Uterus (tissue), 4 donors: ENCODE data around the gene KRT7. TPM values are rescaled to one million over a fixed set of nuclear protein-coding genes. Genes with fewer than 3 reads are reported as not detected.
"Not testable (repeated sequence)": the region's sequence is repeated elsewhere in the genome, so short reads cannot be mapped to it uniquely, and the experiment has no call there.

Source experiments
- DNase-seq, 2 donors: peaks; one replicate each; pipeline ENCODE4 v3.0.0-alpha.2; 2019 to 2020
- H3K27ac ChIP-seq, 2 donors: fragments of 200-600 bp; sonication (generic); 1 replicate in 1 of 2; 2 replicates in 1 of 2; pipeline ENCODE4 v1.5.1; 2016 to 2018
- H3K27me3 ChIP-seq, 2 donors: fragments of 200-600 bp; sonication (generic); one replicate each; pipeline ENCODE4 v1.5.1; 2018 to 2019; ENCODE audit warnings: control low read depth in 1 of 2
- H3K36me3 ChIP-seq, 2 donors: fragments of 200-600 bp; sonication (generic); one replicate each; pipeline ENCODE4 v1.5.1; 2019; ENCODE audit warnings: control low read depth in 1 of 2
- H3K4me1 ChIP-seq, 2 donors: fragments of 200-600 bp; sonication (generic); one replicate each; pipeline ENCODE4 v1.5.1; 2018 to 2019; ENCODE audit warnings: control low read depth in 1 of 2
- H3K4me3 ChIP-seq, 2 donors: fragments of 200-600 bp; sonication (generic); 1 replicate in 1 of 2; 2 replicates in 1 of 2; pipeline ENCODE4 v1.5.1; 2018 to 2019; ENCODE audit warnings: mild to moderate bottlenecking in 1 of 2
- H3K9me3 ChIP-seq, 2 donors: fragments of 200-600 bp; sonication (generic); one replicate each; pipeline ENCODE4 v1.5.1; 2019; ENCODE audit warnings: control low read depth in 1 of 2
- POLR2A ChIP-seq, 2 donors: fragments of 450-650 bp; IDR thresholded peaks; one replicate each; pipeline ENCODE4 v1.6.1; 2016; ENCODE audit warnings: antibody characterized with exemption in 2 of 2, mild to moderate bottlenecking in 1 of 2, moderate library complexity in 1 of 2
- intact Hi-C: fragments of 100-400 bp; cut with DNase I; formaldehyde crosslinking; loops from one replicate; pipeline ENCODE4 v1.15.1; 2023; ENCODE audit warnings: low total_unique reads
- total RNA-seq, 4 donors: library from RNA; depleted of rRNA in 3 of 4; stranded (reverse); fragments of >200 nt in 3 of 4; gene quantifications; one replicate each; pipeline versions ENCODE4 v1.1.0 to v1.2.4, GENCODE V29; 2014 to 2023
- TF ChIP-seq, protein P1 (sequence below), 4 experiments: fragments of 200-600 bp in 2 of 4; fragments of 450-650 bp in 2 of 4; sonication (generic) in 2 of 4; IDR thresholded peaks; one replicate each; pipeline ENCODE4 v1.5.1; 2016 to 2019; ENCODE audit warnings: antibody characterized with exemption in 4 of 4, mild to moderate bottlenecking in 2 of 4, moderate library complexity in 1 of 4
- donor health status: DM: yes; HTN: yes; CAD: no.

Gene KRT7
- total RNA-seq, 4 donors from 2014 or later: 2.1 to 51.2 (median 5.1) TPM; not detected in 1

DNA sequence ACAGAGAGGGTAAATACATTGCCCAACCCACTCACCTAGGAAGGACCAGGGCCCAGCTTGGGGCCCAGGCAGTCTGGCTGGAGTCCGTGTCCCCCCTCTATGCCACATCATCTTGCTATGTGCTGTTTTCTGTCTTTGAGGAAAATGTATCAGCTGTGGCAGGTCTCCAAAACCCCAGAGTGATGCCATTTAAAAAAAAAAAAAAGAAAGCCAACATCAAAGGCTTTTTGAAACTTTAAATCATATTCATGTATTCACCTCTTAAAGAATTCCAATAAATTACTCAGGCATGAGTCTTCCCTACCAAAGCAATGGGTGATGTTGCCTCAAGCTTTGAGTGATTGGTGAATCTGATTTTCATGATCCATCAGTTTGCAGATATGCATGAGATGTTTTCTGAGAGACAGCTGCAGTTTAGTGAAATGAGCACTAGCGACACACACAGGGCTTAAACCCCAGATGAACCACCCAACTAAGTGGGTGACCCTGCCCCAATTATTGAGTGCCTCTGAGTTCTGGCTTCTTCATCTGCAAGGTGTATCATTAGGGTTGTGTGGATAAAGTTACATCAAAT lies 52.2 kb downstream of the KRT7 start:
- intact Hi-C loops: no loop called here
- H3K27me3 ChIP-seq: no peaks in the 10 kb centered on the region
- no peak for TF ChIP-seq POLR2A (IDR thresholded peaks at IDR 0.05)
- TF ChIP-seq, protein P1, sequence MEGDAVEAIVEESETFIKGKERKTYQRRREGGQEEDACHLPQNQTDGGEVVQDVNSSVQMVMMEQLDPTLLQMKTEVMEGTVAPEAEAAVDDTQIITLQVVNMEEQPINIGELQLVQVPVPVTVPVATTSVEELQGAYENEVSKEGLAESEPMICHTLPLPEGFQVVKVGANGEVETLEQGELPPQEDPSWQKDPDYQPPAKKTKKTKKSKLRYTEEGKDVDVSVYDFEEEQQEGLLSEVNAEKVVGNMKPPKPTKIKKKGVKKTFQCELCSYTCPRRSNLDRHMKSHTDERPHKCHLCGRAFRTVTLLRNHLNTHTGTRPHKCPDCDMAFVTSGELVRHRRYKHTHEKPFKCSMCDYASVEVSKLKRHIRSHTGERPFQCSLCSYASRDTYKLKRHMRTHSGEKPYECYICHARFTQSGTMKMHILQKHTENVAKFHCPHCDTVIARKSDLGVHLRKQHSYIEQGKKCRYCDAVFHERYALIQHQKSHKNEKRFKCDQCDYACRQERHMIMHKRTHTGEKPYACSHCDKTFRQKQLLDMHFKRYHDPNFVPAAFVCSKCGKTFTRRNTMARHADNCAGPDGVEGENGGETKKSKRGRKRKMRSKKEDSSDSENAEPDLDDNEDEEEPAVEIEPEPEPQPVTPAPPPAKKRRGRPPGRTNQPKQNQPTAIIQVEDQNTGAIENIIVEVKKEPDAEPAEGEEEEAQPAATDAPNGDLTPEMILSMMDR (IDR thresholded peaks at IDR 0.05): no peak
- H3K27ac ChIP-seq: no peak overlapping the region
- no peaks in the 10 kb centered on the region for H3K36me3 ChIP-seq
- no peaks in the 10 kb centered on the region for H3K4me1 ChIP-seq
- DNase-seq: no peak
- no peak overlapping the region for H3K4me3 ChIP-seq
- no peaks in the 10 kb centered on the region for H3K9me3 ChIP-seq

DNA sequence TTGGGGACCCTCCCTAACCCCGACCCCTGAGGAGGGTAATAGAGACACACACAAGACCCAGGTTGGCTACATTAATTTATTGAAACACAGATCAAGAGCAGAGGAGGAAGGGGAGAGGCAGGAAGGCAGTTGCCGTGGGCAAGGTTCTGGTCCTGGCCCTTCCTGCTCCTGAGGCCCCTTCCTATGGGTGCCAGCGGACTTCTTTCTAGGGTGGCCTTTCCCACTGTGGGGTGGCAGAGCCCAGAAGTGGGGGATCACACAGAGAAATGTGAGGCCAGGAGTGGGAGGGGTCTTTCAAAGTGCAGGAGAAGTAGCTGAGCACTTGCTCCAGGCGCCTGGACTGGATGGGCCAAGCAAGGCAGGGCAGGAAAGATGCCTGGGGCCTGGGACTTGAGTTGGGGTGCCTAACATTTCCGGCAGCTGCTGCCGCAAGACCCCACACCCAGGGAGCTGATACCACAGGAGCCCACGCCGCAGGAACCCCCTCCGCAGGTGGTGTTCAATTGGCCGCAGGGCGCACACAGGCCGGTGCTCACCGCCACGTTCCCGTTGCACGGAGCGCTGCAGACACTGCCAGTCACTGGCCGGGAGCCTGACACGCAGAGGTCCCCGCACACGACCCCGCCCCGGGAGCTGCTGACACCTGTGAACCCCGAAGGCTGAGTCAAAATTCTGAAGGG lies 52.9 kb downstream of the KRT7 start:
- no peak for TF ChIP-seq POLR2A (IDR thresholded peaks at IDR 0.05)
- TF ChIP-seq, protein P1 (IDR thresholded peaks at IDR 0.05): no peak
- Histone ChIP-seq H3K36me3 (no peaks in the 10 kb centered on the region), H3K4me3 (no peak overlapping the region), H3K4me1 (no peaks in the 10 kb centered on the region), H3K27ac (no peak overlapping the region), H3K27me3 (no peaks in the 10 kb centered on the region), H3K9me3 (no peaks in the 10 kb centered on the region)
- DNase-seq: no peak
- intact Hi-C loops: no loop called here

DNA sequence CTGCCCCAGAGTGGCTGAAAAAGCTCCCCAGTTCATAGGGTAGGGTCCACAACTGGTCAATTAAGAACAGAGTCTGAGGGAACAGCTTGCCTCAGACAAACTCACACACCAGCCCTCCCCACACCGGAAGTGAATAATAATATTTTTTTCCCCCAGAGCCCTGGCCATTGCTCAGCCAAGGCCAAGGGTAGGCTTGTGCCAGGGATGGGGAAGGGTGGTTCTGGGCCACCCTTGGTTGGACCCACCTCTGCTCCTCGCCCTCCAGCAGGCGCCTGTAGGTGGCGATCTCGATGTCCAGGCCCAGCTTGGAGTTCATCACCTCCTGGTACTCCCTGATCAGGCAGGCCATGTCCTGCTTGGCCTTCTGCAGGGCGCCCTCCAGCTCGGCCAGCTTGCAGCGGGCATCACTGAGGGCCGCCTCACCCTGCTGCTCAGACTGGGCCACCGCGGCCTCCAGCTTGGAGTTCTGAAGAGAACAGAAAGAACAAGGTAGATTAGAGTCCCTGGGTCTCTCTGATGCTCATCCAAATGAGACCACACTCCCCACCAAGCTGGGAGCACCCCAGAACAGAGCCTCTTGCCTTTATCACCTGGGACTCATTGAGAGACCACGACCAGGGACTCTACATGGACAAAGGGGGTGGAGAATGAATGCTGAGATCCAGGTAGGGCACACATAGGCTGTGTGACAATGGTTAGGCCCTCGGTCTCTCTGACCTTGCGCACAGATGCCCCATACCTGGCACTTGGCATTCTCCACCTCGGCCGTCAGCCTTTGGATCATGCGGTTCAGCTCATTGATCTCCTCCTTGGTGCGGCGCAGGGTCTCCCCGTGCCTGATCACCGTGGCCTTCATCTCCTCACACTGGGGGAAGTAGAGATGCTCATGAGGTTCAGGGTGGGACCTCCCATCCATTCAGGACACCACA lies 54.1 kb downstream of the KRT7 start:
- H3K27me3 ChIP-seq, H3K4me1 ChIP-seq, H3K4me3 ChIP-seq, H3K36me3 ChIP-seq, H3K27ac ChIP-seq, DNase-seq, H3K9me3 ChIP-seq, intact Hi-C loops: not testable (repeated sequence)

DNA sequence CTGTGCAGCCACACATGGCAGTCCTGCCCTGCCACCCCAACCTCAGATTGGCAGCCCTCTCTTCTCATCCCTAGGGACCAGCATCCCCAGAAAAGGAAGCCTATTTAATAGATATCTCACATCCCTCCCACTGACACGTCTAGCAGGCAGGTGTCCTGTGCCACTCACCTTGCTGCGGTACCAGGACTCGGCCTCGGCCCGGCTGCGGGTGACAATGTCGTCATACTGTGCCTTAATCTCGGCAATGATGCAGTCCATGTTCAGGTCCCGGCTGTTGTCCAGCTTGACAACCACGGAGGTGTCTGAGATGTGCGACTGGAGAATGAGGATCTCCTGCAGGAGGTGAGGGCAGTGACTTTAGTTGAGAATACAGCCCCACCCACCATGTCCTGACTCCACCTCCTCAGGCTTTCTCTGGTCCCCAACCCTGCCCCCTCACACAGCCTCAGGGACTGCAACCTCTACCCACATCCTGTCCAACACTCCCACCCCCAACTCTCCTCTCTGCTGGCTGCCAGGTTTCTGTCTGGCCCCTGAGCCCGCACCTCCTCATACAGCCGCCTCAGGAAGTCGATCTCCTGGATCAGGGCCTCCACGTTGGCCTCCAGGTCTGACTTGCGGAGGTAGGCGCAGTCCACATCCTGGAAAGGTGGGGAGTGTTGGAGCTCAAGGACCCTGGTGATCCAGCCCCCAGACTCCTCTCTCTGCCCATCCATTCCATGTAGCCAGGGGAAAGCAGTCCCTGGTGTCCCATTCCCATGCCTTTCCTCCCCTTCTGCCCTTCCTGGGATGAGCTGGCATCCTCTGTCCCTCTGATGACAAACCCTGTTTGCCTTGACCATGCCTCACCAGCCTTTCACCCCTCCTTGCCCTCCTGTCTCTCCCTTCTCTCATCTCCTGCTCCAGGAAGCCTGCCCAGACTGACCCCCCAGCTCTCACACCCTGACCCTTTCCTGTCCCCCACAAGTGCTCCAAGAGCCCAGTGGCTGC lies 55.1 kb downstream of the KRT7 start:
- H3K4me1 ChIP-seq, H3K9me3 ChIP-seq, intact Hi-C loops, H3K27me3 ChIP-seq, DNase-seq, H3K27ac ChIP-seq, H3K36me3 ChIP-seq, H3K4me3 ChIP-seq: not testable (repeated sequence)

- H3K36me3 ChIP-seq, H3K4me1 ChIP-seq, intact Hi-C loops, H3K27ac ChIP-seq, H3K9me3 ChIP-seq, DNase-seq, H3K27me3 ChIP-seq, H3K4me3 ChIP-seq: not testable (repeated sequence)
Observed at GRCh38 chr12:52290483-52291134, 57.6 kb downstream of the KRT7 start.
